ENCODE results near the gene KLHL8.

Gene KLHL8

GRCh38 chr4:87213421-87214075 lies 6.9 kb downstream of the KLHL8 start:
- H3K4me3 ChIP-seq (ENCODE audit: low read length), result no peak overlapping the region
- no peak for TF ChIP-seq ZNF274 (IDR thresholded peaks at IDR 0.05; ENCODE audit: low read depth, low read length)

- no peak for TF ChIP-seq ZNF274 (IDR thresholded peaks at IDR 0.05; ENCODE audit: low read depth, low read length)
- no peak overlapping the region for H3K4me3 ChIP-seq (ENCODE audit: low read length)
Measured at GRCh38 chr4:87211249-87211952, 9.0 kb downstream of the KLHL8 start.

GRCh38 chr4:87209696-87210095 lies 10.7 kb downstream of the KLHL8 start:
- no peak overlapping the region for H3K4me3 ChIP-seq (ENCODE audit: low read length)
- TF ChIP-seq ZNF274 (IDR thresholded peaks at IDR 0.05; ENCODE audit: low read depth, low read length), result no peak

- TF ChIP-seq ZNF274 (IDR thresholded peaks at IDR 0.05; ENCODE audit: low read depth, low read length), result no peak
- no peak overlapping the region for H3K4me3 ChIP-seq (ENCODE audit: low read length)
Measured at GRCh38 chr4:87209182-87209581, 11.2 kb downstream of the KLHL8 start.

- TF ChIP-seq ZNF274 (IDR thresholded peaks at IDR 0.05; ENCODE audit: low read depth, low read length), result no peak
- H3K4me3 ChIP-seq (ENCODE audit: low read length), result no peak overlapping the region
Measured at GRCh38 chr4:87204559-87204958, 15.9 kb downstream of the KLHL8 start.

GRCh38 chr4:87196927-87197326 lies 23.5 kb downstream of the KLHL8 start:
- no peak for TF ChIP-seq ZNF274 (IDR thresholded peaks at IDR 0.05; ENCODE audit: low read depth, low read length)
- H3K4me3 ChIP-seq (ENCODE audit: low read length), result no peak overlapping the region

GRCh38 chr4:87196146-87196545 lies 24.3 kb downstream of the KLHL8 start:
- no peak overlapping the region for H3K4me3 ChIP-seq (ENCODE audit: low read length)
- no peak for TF ChIP-seq ZNF274 (IDR thresholded peaks at IDR 0.05; ENCODE audit: low read depth, low read length)

GRCh38 chr4:87193958-87194675 lies 26.3 kb downstream of the KLHL8 start:
- no peak for TF ChIP-seq ZNF274 (IDR thresholded peaks at IDR 0.05; ENCODE audit: low read depth, low read length)
- H3K4me3 ChIP-seq (ENCODE audit: low read length), result no peak overlapping the region

- TF ChIP-seq ZNF274 (IDR thresholded peaks at IDR 0.05; ENCODE audit: low read depth, low read length), result no peak
- no peak overlapping the region for H3K4me3 ChIP-seq (ENCODE audit: low read length)
Measured at GRCh38 chr4:87192145-87192919, 28.1 kb downstream of the KLHL8 start.

GRCh38 chr4:87188932-87189331 lies 31.5 kb downstream of the KLHL8 start:
- TF ChIP-seq ZNF274 (IDR thresholded peaks at IDR 0.05; ENCODE audit: low read depth, low read length), result no peak
- no peak overlapping the region for H3K4me3 ChIP-seq (ENCODE audit: low read length)

- TF ChIP-seq ZNF274 (IDR thresholded peaks at IDR 0.05; ENCODE audit: low read depth, low read length), result no peak
- H3K4me3 ChIP-seq (ENCODE audit: low read length), result no peak overlapping the region
Measured at GRCh38 chr4:87188048-87188447, 32.4 kb downstream of the KLHL8 start.

- no peak for TF ChIP-seq ZNF274 (IDR thresholded peaks at IDR 0.05; ENCODE audit: low read depth, low read length)
- H3K4me3 ChIP-seq (ENCODE audit: low read length), result no peak overlapping the region
Measured at GRCh38 chr4:87185146-87185870, 35.1 kb downstream of the KLHL8 start.

GRCh38 chr4:87180767-87181166 lies 39.7 kb downstream of the KLHL8 start:
- no peak overlapping the region for H3K4me3 ChIP-seq (ENCODE audit: low read length)
- TF ChIP-seq ZNF274 (IDR thresholded peaks at IDR 0.05; ENCODE audit: low read depth, low read length), result no peak

GRCh38 chr4:87179751-87180150 lies 40.7 kb downstream of the KLHL8 start:
- no peak overlapping the region for H3K4me3 ChIP-seq (ENCODE audit: low read length)
- no peak for TF ChIP-seq ZNF274 (IDR thresholded peaks at IDR 0.05; ENCODE audit: low read depth, low read length)

Measured in GM08714 (cell line).